Astrocyte of the spinal cord (primary cell): ENCODE measurements around the gene KIF5A.

Experiments used
- DNase-seq: peaks from one replicate; pipeline ENCODE4 v3.0.0; 2011; ENCODE audit warnings: low read depth, low spot score
- H3K4me3 ChIP-seq: 2 replicates; pipeline ENCODE4 v1.5.1; 2011; ENCODE audit warnings: low read depth, mild to moderate bottlenecking, low read length, moderate library complexity
- CTCF ChIP-seq: IDR thresholded peaks from 2 replicates; pipeline ENCODE4 v1.5.1; 2012; ENCODE audit warnings: low read depth, mild to moderate bottlenecking, low read length, inconsistent platforms
- in situ Hi-C: cut with HindIII; loops from 2 replicates; pipeline ENCODE4 v1.10.0; 2017; ENCODE audit warnings: low sequenced_read_pairs

Gene KIF5A

GRCh38 chr12:57631566-57632072 lies 81.8 kb downstream of the KIF5A start:
- in situ Hi-C loops = no loop called here
- H3K4me3 ChIP-seq = no peak overlapping the region
- TF ChIP-seq CTCF = no peak
- DNase-seq = no peak

DNA sequence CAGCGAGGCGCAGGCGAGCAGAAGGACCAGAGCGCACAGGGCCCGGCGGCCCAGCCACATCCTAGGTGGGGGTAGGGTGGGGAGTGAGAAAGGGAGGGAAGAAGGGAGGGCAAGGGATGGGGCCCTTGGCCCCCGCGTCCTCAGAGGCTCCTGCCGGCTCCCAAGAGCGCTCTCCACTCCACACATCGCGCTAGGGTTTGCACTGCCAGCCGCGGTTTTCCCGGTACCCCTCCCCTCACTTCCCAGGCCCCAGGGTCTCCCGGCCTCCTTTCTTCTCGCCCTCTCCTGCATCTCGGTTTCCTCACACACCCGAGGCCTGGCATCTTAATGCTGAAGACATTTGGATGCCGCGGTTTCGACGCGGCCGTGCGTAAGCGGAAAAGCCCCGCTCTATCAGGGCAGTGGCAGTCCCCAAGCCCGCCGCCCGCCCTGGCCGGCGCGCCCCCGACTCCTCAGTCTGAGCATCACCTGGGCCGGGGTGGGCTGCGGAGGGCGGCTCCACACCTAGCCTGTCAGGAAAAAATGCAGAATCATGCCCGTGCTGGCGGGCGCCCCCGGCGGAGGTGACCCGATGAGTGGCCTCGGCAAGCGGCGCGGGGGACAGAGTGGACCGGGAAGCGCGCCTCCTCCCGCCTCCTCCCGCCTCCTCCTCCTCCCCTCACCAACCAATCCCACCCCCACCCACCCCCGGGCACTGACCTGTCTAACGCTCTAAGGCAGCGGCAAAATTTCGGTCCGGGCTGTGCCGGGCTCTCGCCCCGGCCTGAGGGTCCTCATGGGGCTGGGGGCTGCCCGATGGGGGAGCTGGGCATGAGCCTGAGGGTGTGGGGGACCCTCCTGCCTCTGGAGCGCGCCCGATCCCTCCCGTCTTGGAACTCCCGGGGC lies 82.5 kb downstream of the KIF5A start:
- peak overlapping the region; percentile 49 for H3K4me3 ChIP-seq
- DNase-seq = no peak
- peak; percentile 1 for TF ChIP-seq CTCF
- in situ Hi-C loops = no loop called here

DNA sequence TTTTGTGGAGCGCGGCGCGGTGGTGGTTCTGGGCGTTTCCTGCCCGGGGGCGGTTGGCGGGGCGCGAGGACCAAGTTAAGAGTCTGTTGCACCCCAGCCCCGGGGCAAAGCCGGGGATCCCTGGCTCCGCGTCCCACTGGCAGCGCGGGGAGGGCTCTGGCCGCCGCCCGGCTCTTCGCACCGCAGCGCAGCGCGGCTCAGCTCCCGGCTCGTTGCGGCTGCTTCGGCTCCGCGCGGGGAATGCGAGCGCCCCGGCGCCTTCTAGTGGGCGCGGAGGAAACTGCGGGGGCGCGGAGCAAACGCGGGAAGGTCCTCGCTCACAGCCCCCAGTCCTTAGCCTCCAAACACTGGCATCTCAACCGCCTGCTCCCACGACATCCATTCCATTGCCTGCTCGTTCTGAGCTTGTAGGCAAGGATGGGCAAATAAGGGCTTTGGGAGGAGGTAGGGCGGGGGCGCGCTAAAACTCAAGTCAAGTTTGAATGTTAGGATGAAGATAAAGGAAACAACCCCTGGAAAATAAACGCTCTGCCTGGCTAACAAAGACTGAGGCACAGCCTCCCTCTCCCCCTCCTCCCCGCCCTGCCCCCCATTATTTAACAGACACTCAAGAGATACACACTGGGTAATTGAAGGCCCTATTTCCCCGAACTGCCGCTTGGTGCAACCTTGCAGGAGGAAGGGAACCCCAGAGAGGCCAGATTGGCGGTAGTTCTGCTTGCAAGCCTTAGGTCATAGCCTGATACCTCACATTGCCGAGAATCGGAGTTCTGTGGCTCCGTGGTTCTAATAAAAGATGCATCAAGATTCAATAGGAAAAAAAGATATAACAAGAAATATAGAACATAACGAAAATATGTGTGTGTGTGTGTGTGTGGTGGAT lies 83.4 kb downstream of the KIF5A start, which contains the start of gene B4GALNT1:
TSS of gene B4GALNT1 (minus strand) at position 244 of the 883 bp plus-strand sequence. CDS start 1,069 bp downstream, outside the sequence.
- in situ Hi-C loops = no loop called here
- TF ChIP-seq CTCF = peak; percentile 87
- peak within 1 kb of the TSS; percentile 49 for H3K4me3 ChIP-seq
- DNase-seq = peak; percentile 47
